RPMI8226 (cell line): ENCODE measurements around the gene MSN.

Experiments
- DNase-seq: peaks from one replicate; pipeline ENCODE4 v3.0.0-alpha.2; 2015

The MSN gene

DNA sequence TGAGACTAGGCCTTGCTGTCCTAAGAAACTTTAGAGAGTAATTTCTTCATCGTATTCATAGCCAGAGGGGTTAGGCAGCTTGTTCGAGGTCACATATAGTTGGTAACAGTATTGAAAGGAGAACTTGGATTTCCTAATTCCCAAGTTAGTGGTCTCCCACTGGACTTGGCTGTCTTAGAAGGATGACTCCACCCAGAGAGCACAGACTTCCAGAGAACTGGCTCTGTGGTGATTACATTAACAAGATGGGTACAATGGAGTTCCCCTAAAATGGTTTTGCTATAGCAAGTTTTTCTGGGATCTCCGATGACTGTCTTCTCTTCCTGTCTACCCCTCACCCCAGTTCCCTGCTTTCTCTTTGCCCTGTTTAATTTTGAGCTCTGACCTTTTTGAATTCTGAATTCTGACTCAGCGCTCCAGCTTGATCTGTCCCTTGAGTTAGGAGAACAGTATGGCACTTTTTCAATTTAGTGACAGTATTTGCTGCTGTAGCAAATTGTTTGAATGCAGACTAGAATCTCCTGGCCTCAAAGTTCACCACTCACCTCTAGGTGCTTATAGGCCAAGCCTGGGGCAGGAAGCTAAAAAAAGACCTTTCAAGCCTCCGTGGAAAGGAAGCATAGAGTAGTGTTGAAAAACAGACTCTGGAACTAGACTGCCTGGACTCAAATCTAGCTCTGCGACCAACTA is 6.9 kb downstream of the MSN start:
- DNase-seq = peak; percentile 76

DNA sequence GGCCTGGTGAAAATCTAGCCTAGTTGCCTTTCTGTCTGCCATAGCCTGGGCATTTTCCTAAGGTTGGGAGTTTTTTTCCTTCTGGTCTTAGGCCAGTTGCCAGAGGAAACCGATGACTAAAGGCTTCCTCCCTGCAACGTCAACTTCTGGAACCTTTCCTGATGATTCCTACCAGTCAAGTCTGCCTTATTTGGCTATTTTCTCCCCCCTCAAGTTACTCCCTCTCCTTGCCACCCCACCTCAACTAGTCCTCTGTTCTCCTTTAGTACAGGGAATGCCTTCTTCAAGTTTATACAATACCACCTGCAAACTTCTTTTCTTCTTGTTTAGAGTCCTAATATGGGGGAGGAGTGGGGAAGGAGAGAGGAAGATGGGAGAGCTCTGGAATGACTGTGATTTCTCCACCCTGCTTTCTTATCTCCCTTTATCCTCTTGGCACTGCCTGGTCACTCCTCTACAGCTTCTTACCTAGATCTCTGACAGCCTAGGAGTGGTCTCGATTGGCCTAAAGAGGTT is 10.6 kb downstream of the MSN start:
- no peak for DNase-seq

DNA sequence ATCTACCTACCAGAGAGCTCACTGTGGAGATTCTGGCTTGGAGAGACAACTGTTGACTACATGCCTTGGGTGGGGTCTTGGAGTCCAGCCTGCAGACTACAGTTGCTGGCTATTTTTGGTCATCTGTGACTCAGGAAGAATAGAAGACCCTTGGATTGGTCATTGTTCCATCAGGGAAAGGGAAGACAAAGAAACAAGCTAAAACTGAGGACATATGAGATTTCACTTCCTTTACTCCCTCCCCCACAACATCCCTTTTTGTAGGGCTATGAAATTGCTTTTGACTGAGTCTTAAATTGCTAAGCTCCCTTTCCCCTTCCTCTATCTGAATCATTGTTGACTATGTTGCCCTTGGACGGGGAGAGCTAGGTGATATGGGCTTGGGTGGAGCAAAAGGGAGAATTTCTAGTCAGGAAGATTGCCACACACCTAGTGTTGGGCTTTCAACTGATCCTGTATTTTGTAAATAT is 11.7 kb downstream of the MSN start:
- DNase-seq = no peak

DNA sequence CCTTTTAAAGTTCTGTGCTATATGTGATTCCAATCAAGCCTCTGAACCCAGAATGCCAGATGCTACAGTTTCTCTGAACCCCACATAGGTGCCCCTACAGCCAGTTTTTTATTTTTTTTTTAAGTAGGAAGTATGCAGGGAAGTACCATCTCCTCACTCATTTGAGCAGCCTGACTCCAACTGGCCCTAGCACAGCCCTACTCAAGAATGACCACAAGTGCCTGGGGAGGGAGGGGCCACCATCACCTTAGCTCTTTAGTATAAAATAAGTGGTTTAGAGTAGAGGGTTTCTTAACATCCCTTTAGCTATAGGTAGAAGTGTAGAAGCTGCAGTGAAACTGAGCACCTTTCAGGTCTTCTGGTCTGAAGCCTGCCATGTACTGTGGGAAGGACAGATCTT is 14.4 kb downstream of the MSN start:
- no peak for DNase-seq

DNA sequence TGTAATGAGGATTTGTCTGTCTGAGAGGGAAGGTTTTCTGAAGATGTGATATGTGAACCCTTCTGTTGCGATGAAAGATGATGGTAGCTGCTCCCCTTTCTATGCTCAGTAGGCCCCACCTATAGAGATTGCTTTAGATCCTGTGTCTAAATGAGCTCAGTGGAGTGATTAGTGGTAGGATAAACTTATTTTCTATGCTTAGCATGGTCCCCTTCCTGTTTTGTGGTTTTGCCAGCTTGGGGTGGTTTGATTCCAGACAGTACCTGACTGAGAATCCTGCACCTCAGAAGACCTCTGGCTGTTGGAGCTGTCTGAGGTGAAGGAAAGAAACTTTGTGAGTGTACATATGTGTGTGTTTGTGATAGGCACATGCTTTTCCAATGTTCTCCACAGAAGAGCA is 17.7 kb downstream of the MSN start:
- no peak for DNase-seq

DNA sequence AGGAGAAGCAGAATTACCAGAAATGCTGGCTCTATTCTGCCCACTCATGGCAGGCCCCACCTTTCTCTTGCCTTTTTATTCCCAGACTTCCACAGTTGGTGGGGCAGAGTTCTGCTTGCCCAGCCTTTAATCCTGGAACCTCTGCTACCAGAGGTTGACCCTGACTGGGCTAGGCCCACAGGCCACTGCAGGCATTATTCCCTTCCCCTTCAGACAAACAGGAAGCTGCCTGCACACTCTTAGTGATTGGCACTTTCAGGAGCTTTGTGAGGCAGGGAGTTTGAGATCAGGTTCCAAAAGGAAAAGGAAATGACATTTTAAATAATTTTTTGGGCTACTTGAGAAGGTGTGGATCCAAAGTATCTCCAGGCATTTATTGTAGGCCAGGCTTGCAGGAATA is 18.8 kb downstream of the MSN start:
- no peak for DNase-seq

DNA sequence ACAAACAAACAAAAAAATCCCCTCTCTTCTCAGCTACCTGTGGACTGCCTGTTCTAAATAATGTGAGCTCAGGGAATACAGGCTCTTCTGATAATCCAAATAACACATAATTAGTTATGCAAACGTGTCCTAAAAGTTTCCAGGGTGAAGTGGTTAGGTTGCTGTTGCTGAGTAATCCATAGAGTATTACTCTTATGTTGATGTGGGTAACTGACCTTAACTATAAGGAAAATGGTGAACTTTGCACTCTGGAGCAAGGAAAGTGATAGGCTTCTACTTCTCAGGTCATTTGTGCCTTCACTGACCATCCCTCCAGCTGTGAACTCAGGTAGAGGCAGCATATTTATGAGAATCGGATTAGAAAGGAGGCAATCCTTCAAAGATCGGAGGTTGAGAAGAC is 19.9 kb downstream of the MSN start:
- DNase-seq = no peak

DNA sequence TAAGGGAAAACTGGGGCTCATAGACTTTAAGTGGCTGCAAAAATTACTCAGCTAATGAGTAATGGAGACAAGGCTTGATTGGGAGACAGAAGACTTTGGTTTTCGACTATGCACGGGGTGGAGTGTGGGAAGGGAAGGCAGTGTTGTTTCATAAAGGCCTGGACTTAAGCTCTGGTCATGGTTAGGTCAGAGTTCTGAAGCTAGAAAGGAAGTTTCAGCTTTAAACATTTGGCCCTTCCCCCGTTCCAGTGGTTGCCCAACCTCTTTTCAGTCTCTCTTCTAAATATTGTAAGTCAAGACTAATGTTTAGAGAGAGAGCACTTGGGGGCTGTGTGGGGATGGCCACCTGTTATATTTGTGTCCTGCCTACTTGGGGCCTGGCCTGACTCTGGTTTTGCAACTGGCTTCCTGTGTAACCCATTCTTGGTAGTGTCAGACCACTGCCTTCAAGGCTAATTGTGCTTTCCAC is 21.0 kb downstream of the MSN start:
- no peak for DNase-seq

DNA sequence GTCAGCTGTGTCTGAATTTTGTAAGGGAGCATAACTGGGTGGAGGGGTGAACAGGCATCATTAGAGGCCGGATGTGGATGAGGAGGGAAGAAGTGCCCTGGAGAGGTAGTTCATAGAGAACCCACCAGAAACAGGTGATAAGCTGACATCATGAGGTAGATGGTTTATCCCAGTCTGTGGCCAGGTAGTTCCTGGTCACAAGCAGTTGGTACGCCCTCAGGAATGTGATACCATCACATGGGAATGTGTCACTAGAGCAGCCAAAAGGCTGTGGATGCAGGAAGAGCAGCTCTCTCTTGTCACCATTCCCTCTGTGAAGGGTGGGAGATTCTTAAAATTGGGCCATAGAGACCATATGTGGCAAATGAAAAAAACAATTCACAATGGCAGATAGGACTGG is 21.9 kb downstream of the MSN start:
- DNase-seq = no peak

DNA sequence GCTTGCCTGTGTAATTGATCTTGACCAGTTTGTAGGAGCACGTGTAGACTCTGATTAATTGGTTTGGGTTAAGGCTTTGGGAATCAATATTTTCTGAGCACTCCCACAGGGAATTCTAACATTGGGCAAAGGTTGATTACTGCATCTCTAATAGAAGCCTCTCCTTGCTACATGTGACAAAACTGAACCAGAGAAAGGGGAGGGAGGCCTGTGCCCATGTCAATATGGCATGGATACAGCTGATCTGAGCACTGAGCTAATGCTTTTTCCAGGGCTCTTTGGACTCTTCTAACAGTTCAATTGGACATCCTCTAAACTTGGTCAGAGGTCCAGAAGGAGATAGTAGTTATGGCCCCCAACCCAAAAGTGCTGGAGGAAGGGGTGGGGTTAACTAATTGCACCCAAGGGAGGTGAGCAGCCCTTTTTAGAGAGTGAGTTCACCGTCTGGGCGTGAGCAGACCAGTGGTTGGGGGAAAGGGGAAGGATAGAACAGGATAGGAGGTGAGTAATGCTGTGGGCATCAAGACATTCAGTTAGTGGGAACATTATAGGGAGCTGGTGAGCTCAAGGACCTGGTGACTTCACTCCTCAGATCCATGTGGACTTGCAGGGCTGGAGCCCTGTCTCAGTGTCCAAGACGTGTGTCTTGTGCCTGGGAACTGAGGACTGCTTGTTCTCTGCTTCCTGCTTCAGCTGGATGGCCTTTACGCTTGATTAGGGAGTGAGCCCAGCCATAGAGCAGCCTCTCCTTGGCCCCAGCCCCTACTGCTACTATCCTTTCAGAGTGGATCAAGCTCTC is 22.8 kb downstream of the MSN start:
- no peak for DNase-seq

DNA sequence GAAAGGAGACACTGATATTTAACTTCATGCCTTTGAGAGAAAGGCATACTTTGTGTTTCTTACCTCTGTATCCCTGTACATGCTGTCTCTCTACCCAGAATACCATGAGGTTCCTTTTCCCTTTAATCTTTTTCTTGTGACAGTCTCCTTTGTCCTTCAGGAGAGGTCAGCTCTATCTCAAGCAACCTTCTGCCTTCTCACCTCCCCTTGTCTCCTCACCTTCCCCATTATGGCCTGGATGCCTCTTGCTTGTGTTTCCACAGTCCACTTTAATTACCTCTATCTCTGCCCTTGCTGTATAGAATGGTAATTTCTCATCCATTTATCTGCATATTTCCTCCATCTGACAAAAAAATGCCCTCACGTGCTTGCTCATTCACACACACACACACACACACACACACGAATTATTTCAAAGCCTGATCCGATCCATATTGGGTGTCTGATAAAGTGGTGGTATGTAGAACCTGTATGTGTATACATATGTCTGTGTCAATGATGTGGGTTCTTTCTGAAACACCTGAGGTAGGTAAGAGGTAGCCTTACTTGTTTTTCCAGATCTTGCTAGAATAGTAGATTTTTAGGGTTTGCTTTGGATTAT is 28.5 kb downstream of the MSN start:
- no peak for DNase-seq

DNA sequence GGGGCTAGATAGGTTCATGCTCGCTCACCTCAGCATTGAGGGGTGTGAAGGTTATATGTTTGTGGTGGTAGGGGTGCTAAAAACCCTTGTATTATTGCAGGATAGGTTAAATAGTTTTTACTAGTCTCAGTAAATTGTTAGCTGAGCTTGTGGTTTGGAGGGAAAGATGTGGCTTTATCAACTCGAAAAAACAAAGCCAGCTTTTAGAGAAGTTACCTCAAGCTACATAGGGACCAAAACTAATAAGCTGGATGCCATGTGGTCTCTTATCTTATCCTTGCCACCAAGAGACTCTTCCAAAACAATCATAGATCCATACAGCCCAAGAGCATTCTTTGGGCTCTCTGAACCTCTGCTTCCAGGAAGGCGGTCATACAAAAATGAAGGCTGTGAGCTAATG is 29.2 kb downstream of the MSN start:
- DNase-seq = no peak

DNA sequence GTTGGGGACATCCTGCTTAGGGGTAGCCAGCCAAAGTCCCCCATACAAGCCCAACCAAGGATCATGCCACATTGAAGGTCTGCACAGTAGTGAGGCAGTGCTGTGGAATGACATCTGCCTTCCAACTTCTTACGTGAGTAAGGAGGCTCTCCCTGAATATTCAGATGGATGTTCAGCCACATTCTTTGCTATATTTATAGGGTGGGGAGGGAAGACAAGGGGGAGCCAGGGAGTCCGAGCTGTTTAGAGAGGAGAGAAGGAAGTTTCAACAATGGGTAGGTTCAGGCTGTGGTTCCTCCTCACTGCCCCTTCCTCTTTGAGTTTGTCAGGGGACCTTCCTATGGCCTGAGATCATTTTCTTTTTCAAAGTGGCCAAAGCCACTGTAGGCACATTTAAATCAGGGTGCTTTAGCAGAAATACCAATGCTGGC is 29.8 kb downstream of the MSN start:
- DNase-seq = no peak

DNA sequence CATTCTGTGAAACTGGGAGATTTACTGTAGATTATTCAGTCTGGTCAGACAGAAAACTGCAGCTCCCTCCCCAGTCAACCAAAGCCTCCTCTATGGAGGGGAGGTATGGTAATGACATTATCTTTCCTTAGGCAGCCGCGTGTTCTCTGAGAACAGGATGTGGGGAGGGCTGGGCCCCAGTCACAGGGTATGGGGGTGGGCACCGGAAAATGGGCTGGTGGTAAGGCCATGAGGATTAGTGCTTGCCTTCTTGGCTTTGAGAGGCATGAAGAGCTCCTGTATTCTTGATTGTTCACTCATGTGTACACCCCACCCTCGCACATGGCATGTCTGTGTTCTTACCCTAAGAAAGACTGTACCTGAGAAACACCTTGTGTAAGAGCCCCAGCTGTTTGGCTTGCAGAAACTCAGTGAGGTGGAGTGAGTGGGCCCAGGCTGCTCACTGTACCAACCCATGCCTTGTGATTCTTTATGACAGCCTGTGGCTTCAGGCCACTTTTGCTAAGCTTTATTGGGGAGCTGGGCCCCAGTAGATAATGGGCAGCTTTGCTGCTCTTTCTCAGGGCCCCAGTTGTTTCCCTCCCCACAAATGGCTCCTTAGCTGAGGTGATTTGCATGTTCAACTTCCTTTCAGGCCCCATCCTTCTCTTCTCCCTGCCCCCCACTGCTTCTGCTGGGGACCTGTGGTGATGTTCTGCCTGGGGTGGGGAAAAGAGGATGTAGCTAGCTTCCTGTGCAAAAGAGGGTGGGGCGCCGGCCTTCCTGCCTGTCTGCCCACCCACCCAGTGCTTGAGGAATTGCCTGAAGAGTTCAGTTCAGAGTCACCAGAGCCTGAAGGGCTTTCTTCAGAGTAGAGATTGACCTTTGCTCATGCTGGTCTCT is 30.7 kb downstream of the MSN start:
- DNase-seq = peak; percentile 21

DNA sequence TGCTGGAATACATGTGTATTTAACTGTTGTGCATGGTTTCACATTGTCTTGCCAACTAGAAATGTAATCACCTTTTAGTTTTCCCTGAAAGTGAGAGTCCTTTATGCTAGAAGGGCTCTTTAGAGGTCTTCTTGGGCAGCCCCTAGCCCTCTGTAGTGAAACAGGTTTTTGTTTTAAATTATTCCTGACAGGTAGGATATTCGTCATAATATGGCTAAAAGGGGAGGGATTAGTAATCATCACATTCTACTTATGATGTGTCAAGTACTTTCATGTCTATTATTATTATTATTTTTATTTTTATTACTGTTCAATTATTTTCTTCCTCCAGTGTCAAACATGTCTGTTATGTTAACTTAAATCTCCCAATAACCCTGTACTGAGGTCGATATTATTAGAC is 35.5 kb downstream of the MSN start:
- no peak for DNase-seq

DNA sequence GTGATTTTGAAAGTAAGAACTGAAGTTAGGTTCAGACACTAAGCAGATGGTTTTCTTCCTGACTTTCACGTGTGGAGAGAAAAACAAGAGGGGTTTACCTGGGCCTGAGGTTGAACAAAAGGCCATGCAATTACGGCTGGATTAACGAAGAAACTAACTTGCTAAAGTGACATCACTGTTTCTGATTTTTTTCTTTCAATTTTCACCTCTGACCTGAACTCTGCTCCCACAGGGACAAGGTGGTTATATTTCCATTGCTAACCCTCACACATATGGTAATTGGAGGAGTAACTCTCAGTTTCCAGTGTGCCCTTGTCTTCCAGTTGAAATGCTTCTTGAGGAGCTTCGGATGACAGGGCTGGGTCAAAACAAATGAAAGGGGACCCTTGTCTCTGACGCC is 38.0 kb downstream of the MSN start:
- DNase-seq = no peak

DNA sequence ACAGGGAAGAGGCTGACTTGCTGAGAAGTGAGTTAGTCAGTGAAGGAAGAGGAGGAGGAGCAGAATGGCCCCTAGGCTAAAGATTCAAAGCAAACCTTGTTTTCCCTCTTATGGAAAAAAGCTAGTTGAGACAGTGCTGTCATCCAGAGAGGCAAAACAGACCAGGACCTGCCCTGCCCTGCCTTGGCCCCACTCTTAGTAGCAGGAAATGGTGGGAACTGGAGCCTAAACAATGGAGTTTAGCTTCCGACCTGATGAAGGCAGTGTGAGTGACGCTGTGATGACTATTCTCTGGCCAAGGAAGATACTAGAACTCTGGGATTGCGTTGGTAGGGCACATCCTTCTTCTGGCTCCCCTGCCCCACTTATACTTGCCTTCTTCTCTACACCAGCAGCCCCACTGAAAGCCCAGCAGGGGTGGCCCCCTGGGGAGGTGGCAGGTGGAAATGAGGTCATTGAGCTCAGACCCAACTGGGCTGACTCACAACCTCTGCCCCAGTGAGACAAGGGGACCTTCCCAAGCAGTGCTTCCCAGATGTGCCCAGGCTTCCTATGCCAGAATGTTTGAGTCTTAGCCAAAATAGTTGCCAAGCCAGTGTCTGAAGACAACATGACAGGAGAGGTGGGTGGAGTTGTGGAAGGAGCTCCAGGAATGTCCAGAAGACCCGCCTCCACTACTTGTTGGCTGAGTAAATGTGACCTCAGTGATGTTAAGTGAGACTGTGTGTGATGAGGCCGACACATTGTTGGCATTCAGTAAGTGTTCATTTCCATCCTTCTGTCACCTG is 38.8 kb downstream of the MSN start:
- DNase-seq = no peak

DNA sequence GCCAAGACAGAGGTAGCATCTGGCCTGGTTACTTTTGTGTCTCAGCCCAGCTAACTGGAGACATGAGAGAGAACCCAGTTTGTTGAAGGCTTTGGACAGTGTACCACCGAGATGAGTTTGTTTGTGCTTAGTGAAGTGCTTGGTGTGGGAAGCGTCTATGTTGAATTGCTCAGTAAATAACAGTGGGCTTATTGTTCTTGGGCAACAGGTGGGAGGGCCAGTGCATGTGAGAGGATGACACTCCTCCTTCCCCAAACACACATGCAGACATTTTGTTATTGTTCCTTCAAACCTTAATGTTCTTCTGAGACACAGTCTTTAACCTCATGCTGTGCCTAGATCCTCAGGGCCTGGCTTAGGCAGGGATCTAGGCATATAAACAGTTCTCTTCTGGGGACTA is 39.7 kb downstream of the MSN start:
- no peak for DNase-seq

DNA sequence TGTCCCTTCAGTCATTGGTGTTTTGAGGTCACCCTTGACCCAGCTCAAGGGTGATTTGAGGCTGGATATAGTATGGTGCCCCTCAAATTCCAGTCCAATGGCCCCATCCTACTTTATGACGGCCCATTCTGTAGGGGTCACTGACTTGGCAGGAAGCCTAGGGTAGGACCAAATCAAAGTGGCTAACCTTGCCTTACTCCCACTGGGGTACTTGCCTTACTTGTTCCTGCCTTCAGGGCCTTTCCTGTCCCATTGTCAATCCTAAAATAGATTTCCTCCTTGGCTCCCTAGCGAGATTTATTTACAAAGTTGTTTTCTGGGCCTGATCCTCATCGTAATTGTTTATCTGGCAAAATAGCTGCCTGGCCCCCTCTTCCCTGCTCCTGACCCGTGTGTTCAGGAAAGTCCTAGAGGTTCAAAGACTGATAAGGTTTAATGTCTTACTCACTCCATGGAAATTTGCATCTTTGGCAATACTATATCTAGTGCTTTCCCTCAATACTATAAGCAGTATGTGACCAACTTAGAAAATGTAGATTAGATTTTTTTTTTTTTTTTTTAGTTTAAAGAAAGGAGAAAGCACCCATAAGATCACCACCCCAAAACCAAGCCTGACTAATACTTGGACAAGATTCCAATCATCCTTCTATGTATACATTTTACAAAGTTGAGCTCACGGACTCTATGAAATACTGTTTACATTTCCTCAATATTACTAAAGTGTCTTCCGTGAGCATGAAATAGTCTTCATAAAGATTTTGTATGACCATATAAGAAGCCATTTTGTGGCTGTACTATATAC is 44.8 kb downstream of the MSN start:
- DNase-seq = no peak

DNA sequence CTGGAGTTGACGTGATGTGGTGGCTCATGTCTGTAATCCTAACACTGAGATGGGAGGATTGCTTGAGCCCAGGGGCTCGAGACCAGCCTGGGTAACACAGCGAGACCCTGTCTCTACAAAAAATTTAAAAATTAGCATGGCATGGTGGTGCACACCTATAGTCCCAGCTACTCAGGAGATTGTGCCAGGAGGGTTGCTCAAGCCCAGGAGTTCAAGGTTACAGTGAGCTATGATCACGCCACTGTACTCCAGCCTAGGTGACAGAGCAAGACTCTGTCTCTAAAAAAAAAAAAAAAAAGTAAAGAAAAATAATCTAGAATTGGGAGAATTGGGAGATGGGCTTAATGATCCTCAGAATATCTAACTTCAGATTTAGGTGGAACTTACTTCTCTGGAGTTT is 51.1 kb downstream of the MSN start:
- DNase-seq = no peak

DNA sequence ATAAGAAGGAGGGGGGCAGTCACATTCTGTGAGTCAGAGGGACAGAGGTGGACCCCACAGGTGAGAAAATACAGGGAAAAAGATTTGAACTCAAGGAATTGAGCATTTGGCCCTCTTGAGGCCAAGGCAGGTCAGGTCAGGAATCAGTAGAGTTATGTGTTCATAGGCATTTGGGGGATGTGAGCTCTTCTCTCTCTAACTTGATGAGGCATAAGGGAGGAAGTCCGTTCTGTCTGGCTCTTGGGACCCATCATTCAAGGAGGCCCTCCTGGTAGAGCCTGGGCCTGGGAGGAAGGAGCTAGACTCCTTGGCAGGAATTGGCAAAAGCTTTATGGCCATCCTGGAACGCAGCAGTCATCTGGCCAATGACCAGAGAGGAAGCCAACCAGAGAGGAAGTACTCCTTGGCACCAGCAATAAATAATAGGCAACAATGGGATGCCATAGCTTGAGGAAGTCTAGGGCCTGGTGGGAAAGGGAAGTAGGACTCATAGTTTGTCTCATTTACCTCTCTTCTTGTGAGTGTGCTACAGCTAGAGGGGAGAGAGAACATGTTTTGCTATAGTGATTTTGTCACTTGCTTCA is 53.0 kb downstream of the MSN start:
- DNase-seq = no peak
